Kidney epithelial cell (primary cell): ENCODE measurements around the gene CLEC4A. TPM values are rescaled to one million over a fixed set of nuclear protein-coding genes. Genes with fewer than 3 reads are reported as not detected.
"Not testable (repeated sequence)": the region's sequence is repeated elsewhere in the genome, so short reads cannot be mapped to it uniquely, and the experiment has no call there.

Experiments used
- DNase-seq: peaks from one replicate; pipeline ENCODE4 v3.0.0-alpha.2; 2010; ENCODE audit warnings: low read depth
- H3K27me3 ChIP-seq: 2 replicates; pipeline ENCODE4 v1.6.0; 2011; ENCODE audit warnings: low read length; ENCODE audit not compliant: control insufficient read depth, insufficient read depth
- H3K36me3 ChIP-seq: 2 replicates; pipeline ENCODE4 v1.5.1; 2011; ENCODE audit warnings: low read length; ENCODE audit not compliant: control insufficient read depth, insufficient read depth
- H3K4me3 ChIP-seq: 2 replicates; pipeline ENCODE4 v1.5.1; 2011; ENCODE audit warnings: low read depth, mild to moderate bottlenecking, control low read depth, low read length
- total RNA-seq: library from RNA; depleted of rRNA; stranded (reverse); fragments of >200 nt; gene quantifications from 2 replicates; pipeline ENCODE4 v1.2.3, GENCODE V29; 2015
- TF ChIP-seq, protein P1 (sequence below): IDR thresholded peaks from 2 replicates; pipeline ENCODE4 v1.5.1; 2011; ENCODE audit warnings: mild to moderate bottlenecking, moderate library complexity, low read length, control low read depth, inconsistent platforms; ENCODE audit not compliant: insufficient read depth, poor library complexity, severe bottlenecking

CLEC4A gene
- total RNA-seq, 1 donor from 2014 or later: 0.50 TPM

DNA sequence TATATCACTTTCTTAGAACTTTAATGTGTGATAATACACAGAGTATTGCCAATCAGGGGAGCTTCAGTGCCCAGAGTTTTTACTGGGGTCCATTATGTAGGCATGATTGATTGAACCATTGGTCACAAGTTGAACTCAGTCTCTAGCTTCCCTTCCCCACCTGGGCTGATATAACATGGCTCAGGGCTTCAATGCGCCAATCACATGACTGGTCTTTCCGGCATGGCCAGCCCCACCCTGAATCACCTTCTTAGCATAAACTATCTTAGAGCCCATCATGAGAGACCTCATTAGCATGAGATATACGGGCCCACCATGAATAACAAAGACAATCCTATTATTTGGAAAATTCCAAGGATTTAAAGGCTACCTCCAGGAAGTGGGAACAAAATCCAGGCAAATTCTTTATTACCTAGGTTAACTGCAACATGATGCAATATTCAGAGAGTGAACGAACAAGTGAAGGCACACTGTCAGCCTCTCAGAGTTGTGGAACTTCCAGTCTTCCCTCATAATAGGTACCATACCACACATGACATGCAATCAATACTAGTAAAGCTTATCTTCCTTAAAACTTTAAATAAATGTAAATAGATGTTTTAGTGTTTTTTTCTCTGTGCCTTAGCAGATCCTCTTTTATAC, 3.2 kb upstream of the CLEC4A start:
- DNase-seq: no peak
- TF ChIP-seq, protein P1, sequence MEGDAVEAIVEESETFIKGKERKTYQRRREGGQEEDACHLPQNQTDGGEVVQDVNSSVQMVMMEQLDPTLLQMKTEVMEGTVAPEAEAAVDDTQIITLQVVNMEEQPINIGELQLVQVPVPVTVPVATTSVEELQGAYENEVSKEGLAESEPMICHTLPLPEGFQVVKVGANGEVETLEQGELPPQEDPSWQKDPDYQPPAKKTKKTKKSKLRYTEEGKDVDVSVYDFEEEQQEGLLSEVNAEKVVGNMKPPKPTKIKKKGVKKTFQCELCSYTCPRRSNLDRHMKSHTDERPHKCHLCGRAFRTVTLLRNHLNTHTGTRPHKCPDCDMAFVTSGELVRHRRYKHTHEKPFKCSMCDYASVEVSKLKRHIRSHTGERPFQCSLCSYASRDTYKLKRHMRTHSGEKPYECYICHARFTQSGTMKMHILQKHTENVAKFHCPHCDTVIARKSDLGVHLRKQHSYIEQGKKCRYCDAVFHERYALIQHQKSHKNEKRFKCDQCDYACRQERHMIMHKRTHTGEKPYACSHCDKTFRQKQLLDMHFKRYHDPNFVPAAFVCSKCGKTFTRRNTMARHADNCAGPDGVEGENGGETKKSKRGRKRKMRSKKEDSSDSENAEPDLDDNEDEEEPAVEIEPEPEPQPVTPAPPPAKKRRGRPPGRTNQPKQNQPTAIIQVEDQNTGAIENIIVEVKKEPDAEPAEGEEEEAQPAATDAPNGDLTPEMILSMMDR: no peak
- no peaks in the 10 kb centered on the region for H3K27me3 ChIP-seq
- H3K4me3 ChIP-seq: no peak overlapping the region
- no peaks in the 10 kb centered on the region for H3K36me3 ChIP-seq

DNA sequence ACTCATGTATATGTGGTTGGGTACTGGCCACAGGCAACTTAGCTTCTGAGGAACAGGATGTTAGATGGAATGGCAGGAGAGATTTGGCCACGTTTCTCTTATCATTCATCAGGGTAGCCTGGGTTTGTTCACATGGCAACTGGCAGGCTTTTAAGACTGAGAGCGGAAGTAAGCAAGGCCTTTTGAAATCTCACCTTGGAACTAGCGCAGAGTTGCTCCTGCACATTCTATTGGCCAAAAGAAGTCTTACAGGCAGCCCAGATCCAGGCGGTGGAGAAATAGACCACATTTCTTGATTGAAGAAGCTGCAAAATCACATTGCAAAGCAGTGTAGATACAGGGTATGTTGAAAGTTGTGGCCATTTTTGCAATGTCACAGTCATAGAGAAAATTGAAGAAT, 3.7 kb downstream of the CLEC4A start:
- TF ChIP-seq, protein P1: no peak
- H3K27me3 ChIP-seq: no peaks in the 10 kb centered on the region
- no peak overlapping the region for H3K4me3 ChIP-seq
- H3K36me3 ChIP-seq: no peaks in the 10 kb centered on the region
- no peak for DNase-seq

DNA sequence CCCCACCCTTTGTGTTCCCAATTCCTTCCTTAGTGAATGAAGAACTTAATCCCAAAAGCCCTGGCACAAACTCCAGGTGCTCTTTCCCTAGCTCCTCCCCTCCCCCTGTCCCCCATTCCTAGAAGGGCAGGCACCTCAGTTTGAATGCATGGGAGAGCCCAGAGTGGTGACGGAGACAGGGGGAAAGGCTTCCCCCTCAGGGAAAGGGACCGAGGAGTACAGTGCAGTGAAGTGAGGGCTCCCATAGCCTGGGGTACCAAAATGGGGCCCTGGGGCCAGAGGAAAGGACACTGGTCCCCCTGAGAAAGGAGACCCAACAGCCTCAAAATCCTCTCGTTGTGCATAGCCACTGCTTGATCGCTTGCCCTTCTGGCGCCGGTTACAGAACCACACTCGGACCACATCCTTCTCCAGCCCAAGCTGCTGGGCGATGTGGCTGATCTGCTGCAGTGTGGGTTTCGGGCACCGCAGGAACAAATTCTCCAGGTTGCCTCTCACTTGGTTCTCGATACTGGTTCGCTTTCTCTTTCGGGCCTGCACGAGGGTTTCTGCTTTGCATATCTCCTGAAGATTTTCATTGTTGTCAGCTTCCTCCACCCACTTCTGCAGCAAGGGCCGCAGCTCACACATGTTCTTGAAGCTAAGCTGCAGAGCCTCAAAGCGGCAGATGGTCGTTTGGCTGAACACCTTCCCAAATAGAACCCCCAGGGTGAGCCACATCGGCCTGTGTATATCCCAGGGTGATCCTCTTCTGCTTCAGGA, 10.4 kb downstream of the CLEC4A start:
- not testable (repeated sequence) for H3K27me3 ChIP-seq, DNase-seq, H3K4me3 ChIP-seq, H3K36me3 ChIP-seq

DNA sequence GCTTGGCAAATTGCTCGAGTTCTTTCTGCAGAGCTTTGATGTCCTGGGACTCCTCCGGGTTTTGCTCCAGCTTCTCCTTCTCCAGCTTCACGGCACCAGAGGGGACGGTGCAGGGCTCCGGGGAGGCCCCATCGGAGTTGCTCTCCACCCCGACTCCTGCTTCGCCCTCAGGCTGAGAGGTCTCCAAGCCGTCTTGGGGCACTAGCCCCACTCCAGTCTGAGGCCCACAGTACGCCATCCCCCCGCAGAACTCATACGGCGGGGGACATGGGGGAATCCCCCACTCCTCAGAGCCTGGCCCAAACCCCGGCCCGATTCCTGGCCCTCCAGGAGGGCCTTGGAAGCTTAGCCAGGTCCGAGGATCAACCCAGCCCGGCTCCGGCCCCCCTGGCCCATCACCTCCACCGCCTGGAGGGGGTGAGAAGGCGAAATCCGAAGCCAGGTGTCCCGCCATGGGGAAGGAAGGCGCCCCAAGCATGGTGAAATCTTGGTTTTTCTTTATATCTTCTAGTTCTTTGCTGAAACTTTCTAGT, 11.0 kb downstream of the CLEC4A start:
- not testable (repeated sequence) for DNase-seq, H3K27me3 ChIP-seq, H3K36me3 ChIP-seq, H3K4me3 ChIP-seq

DNA sequence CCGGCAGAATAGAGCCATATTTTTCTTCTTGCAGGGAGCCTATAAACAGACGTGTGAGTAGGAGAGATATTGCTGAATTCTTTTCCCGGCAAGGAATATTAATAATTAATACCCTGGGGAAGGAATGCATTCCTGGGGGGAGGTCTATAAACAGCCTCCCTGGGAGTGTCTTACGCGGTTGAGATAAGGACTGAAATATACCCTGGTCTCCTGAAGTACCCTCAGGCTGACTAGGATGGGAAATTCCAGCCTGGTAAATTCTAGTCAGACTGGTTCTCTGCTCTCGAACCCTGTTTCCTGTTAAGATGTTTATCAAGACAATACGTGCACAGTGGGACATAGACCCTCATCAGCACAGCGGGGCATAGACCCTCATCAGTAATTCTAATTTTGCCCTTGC, 18.2 kb downstream of the CLEC4A start:
- not testable (repeated sequence) for H3K36me3 ChIP-seq, H3K27me3 ChIP-seq, H3K4me3 ChIP-seq, DNase-seq

DNA sequence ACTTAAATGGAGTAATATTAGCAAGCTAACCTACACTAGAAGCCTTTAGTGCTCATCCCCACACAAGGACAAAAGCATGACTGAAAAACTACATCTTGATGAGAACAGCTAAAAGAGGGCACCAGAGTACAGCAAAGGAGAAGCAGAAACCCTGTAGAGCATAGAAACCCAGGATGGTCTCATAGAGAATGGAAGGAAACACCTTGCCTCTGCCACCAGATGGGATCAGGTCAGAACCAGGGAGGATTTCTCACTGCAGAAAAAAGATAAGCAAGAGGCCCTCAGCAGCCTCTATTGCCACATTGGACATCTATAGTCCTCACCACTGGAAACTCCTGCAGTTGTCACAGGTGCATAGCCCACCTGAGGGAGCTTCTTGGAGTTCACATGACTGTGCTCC, 19.8 kb downstream of the CLEC4A start:
- H3K27me3 ChIP-seq: no peaks in the 10 kb centered on the region
- DNase-seq: no peak
- TF ChIP-seq, protein P1: no peak

DNA sequence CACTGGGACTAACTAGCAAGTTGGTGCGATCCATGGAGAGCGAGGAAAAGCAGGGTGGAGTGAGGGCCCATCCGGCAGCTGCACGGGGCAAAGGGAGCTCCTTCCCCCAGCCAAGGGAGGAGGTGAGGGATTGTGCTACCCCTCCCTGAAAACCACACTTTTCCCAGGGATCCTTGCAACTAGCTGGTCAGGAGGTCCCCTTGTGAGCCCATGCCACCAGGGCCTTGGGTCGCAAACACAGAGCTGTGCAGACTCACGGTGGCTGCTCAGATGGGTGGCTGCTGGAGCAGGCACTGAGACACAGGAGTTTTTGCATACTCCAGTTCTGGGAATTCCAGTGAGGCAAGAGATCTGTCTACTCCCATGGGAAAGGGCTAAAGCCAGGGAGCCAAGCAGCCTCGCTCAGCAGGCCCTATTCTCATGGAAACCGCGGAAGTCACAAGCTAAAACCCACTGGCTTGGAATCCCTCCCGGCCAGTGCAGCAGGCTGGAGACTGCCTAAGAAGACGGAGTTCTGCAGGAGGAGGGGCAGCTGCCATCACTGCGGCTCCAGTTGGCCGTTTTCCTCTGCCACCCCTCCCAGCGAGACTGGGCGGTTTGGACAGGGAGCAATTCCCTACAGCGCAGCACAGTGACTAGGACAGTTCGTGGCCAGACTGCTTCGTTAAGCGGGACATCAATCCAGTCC, 22.5 kb downstream of the CLEC4A start:
- TF ChIP-seq, protein P1: no peak
- peak; percentile 21 for DNase-seq
- Histone ChIP-seq H3K27me3 (no peaks in the 10 kb centered on the region), H3K36me3 (no peaks in the 10 kb centered on the region), H3K4me3 (no peak overlapping the region)

More for the DNA sequence above, 19.8 kb downstream of the CLEC4A start:
- no peaks in the 10 kb centered on the region for H3K36me3 ChIP-seq
- H3K4me3 ChIP-seq: no peak overlapping the region
